Measurements from ENCODE around the gene DCHS1.
A peak's percentile ranks its signal among the peaks of the same experiment; 100 is the strongest.
"Not testable (repeated sequence)": the region's sequence is repeated elsewhere in the genome, so short reads cannot be mapped to it uniquely, and the experiment has no call there.

The DCHS1 gene, protein sequence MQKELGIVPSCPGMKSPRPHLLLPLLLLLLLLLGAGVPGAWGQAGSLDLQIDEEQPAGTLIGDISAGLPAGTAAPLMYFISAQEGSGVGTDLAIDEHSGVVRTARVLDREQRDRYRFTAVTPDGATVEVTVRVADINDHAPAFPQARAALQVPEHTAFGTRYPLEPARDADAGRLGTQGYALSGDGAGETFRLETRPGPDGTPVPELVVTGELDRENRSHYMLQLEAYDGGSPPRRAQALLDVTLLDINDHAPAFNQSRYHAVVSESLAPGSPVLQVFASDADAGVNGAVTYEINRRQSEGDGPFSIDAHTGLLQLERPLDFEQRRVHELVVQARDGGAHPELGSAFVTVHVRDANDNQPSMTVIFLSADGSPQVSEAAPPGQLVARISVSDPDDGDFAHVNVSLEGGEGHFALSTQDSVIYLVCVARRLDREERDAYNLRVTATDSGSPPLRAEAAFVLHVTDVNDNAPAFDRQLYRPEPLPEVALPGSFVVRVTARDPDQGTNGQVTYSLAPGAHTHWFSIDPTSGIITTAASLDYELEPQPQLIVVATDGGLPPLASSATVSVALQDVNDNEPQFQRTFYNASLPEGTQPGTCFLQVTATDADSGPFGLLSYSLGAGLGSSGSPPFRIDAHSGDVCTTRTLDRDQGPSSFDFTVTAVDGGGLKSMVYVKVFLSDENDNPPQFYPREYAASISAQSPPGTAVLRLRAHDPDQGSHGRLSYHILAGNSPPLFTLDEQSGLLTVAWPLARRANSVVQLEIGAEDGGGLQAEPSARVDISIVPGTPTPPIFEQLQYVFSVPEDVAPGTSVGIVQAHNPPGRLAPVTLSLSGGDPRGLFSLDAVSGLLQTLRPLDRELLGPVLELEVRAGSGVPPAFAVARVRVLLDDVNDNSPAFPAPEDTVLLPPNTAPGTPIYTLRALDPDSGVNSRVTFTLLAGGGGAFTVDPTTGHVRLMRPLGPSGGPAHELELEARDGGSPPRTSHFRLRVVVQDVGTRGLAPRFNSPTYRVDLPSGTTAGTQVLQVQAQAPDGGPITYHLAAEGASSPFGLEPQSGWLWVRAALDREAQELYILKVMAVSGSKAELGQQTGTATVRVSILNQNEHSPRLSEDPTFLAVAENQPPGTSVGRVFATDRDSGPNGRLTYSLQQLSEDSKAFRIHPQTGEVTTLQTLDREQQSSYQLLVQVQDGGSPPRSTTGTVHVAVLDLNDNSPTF (N-terminal part only)

DNA sequence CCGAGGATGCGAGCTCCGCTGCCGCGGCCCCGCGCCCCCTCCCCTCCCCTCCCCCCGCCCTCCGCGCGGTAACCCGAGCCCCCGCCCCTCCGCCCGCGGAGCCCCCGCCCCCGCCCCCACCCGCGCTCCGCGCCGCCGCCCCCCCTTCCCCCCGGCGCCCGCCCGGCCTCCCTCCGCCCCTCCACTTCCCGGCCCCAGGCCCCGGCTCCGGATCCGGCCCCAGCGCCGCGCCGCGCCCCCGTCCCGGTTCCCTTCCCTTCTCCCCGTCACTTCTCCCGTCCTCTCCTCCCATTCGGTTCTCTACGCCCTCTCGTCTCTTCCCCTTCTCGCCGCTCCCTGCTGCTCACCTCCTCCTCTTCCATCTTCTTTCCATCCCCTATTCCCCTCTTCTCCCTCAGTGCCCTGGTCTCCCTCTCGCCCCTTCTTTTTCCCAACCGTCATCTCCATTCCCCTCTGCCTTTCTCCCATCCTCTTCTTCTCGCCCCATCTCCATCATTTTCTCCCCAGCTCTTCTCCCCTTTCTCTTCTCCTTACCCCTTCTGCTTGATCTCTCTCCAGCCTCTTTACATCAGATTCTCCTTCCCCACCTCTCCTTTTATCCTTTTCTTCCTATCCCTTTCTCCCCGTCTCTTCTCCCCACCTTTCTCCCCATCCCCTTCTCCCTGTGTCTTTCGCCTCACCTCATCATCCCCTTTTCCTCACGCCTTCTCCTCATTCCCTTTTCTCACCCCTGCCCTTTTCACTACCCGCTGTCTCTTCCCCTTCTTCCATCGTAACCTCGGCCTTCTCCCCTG is at the start of gene DCHS1:
DCHS1 (minus strand) TSS at position 20 of the 794 bp plus-strand sequence. CDS start 14,196 bp downstream, outside the sequence.
- DNase-seq (ENCODE audit: low spot score): no peak
- H3K4me3 Mint-ChIP-seq: peak within 1 kb of the TSS; percentile 68
- H3K36me3 Mint-ChIP-seq (ENCODE audit: low read depth): no peaks in the 10 kb centered on the region
- H3K4me1 Mint-ChIP-seq (ENCODE audit: low read depth): peaks cover 3% of the 10 kb centered on the region
- H3K9me3 Mint-ChIP-seq: no peaks in the 10 kb centered on the region
- H3K27me3 Mint-ChIP-seq (ENCODE audit: low read depth): peaks cover 18% of the 10 kb centered on the region
- no peak within 1 kb of the TSS for H3K27ac Mint-ChIP-seq

DNA sequence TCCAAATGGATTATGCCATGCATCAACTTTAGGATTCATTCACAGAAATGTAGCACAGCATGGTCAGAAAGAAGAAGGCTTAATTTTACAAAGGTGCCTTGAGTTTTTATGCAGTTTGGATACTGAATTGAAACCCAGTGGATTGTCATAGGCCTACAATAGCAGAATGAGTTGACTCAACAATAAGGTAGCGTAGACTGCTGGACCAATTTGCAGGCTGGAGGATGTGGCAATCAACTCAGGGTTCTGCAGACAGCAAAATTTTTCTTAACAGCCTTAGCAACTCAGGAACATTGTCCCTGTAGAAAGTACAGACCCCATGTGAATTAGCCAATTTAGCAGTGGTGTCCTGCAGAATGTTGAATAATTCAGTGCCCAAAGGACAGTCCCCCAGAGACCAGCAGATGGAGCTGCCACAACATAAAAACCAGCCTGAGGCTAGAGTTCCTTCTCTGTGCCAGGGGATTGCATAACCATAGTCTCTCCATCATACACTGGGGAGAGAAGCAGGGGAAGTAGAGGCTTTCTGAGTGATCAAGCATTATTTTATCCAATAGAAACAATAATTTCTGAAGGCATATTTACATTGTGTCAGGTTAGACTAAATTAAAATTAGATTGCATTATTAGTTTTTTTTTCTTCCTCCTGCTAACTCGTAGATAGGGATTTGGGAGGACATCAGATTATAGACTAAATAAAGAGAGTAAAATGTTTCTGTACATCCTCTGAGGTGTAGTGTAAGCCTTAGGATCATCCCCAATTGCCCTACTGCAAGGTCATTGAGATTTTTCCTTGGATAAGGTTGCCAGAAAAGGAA is 47.8 kb upstream of the DCHS1 start:
- Mint-ChIP-seq H3K27me3 (ENCODE audit: low read depth) (no peaks in the 10 kb centered on the region), H3K9me3 (no peaks in the 10 kb centered on the region), H3K27ac (no peak overlapping the region), H3K4me3 (no peak overlapping the region), H3K4me1 (ENCODE audit: low read depth) (peaks cover 7% of the 10 kb centered on the region), H3K36me3 (ENCODE audit: low read depth) (peaks cover 6% of the 10 kb centered on the region)
- no peak for DNase-seq (ENCODE audit: low spot score)

DNA sequence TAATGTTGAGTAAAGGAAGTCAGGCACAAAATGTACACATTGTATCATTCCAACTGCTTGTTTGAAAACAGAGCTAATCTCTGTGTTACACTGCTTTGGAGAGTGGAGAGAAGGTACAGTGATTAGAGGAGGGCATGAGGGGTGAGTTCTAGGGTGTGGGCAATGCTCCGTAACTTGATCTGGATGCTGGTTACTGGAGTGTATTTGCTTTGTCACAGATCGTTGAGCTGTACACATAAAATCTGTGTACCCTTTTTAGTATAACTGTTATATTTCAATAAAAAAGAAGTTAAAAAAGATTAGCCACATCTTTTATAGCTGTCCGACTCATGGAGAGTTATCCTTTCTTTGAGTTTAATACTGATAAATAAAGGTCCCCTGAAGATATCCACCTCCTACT is 46.3 kb upstream of the DCHS1 start:
- not testable (repeated sequence) for H3K4me1 Mint-ChIP-seq (ENCODE audit: low read depth); H3K9me3 Mint-ChIP-seq; H3K36me3 Mint-ChIP-seq (ENCODE audit: low read depth); H3K27ac Mint-ChIP-seq; DNase-seq (ENCODE audit: low spot score); H3K27me3 Mint-ChIP-seq (ENCODE audit: low read depth); H3K4me3 Mint-ChIP-seq

DNA sequence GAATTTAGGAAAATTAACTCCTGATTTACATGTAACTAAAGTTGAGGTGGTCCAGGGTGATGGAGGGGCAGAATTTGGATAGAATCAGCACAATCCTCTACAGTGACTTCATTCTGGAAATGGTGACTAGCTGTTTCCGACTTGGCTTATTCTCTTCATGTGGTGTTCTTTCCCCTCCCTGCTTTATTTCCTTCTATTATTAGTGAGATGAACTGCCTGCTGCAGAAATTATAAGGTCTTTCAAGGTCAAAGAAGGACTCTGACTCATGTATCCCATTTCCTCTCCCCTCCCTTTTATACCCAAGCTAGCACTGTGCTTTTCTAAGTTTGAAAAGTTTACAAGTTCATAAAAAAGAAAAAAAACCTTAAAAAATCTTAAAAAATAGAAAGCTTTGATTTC is 39.8 kb upstream of the DCHS1 start:
- H3K36me3 Mint-ChIP-seq (ENCODE audit: low read depth): peaks cover 7% of the 10 kb centered on the region
- no peaks in the 10 kb centered on the region for H3K27me3 Mint-ChIP-seq (ENCODE audit: low read depth)
- DNase-seq (ENCODE audit: low spot score): no peak
- H3K9me3 Mint-ChIP-seq: no peaks in the 10 kb centered on the region
- H3K27ac Mint-ChIP-seq: no peak overlapping the region
- H3K4me1 Mint-ChIP-seq (ENCODE audit: low read depth): peaks cover 18% of the 10 kb centered on the region
- H3K4me3 Mint-ChIP-seq: no peak overlapping the region

DNA sequence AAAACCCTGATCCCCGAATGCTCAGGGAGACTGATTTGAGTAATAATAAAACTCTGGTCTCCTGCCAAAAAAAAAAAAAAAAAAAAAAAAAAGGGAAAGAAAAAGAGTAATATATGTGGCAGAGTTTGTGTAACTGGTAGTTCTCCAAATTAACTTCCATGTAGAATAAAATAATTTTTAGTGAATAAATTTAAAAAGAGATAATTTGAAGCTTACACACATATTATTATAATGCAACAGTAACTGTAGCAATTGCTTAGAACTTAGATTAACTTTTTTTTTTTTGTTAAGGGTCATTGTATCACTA is 38.6 kb upstream of the DCHS1 start:
- Mint-ChIP-seq H3K36me3 (ENCODE audit: low read depth) (peaks cover 10% of the 10 kb centered on the region), H3K4me1 (ENCODE audit: low read depth) (peaks cover 18% of the 10 kb centered on the region), H3K27me3 (ENCODE audit: low read depth) (no peaks in the 10 kb centered on the region), H3K4me3 (peak overlapping the region; percentile 54), H3K27ac (peak overlapping the region; percentile 74), H3K9me3 (no peaks in the 10 kb centered on the region)
- no peak for DNase-seq (ENCODE audit: low spot score)

DNA sequence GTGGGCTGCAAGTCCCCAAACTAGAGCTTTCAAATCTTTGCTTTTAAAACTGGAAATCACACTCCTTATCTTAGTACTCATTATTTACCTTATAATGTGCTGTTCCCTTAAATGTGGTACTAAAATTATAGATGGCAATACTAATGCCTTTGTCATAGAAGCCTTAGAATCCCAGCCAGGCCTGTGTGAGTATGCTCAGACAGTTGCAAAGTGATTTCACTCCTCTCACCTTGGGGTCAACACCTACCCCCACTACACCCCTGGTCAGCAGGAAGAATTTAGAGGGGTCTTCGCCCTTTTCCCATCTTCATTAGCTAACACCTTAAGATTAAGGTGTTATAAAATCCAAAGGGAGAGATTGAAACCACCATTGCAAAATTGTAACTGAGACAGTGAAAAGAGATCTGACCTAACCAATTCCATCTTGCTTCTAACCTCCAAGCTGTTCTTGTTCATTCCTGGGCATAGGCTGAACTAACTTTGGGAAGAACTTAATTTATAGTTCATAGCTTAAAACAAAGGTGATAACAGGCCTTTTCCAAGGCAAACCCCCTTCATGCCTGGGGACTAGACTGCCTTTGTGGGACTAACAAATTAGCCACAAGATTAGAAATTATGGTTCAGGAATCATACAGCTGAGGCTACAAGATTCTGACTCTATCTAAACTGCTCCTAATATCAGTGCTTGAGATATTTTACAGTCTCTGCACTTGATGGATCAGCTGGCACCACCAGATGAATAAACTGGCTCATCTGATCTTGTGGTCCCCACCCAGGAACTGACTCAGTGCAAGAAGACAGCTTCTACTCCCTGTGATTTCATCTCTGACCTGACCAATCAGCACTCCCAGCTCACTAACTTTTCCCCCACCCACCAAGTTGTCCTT is 38.0 kb upstream of the DCHS1 start:
- peak overlapping the region; percentile 74 for H3K27ac Mint-ChIP-seq
- H3K36me3 Mint-ChIP-seq (ENCODE audit: low read depth): peaks cover 10% of the 10 kb centered on the region
- no peaks in the 10 kb centered on the region for H3K27me3 Mint-ChIP-seq (ENCODE audit: low read depth)
- peak; percentile 78 for DNase-seq (ENCODE audit: low spot score)
- H3K9me3 Mint-ChIP-seq: no peaks in the 10 kb centered on the region
- H3K4me1 Mint-ChIP-seq (ENCODE audit: low read depth): peaks cover 18% of the 10 kb centered on the region
- H3K4me3 Mint-ChIP-seq: peak overlapping the region; percentile 54

DNA sequence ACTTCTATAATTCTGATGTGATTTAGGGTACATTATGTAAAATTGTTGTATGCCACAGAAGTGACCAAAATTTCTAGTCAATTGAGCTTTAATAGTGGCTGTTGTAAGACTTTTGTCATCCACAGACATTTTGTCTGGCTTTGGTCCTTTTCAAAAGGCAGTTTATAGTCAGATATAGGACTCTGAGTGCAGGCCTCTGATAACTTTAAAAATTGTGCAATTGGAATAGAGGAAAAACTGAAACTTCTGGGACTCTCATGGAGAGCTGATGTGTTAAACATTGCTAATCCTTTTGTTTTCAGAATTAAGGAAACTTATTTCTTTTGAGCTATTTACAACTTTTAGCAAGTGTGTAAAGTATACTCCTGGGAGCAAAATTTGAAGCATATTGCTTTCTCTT is 36.5 kb upstream of the DCHS1 start:
- no peak for DNase-seq (ENCODE audit: low spot score)
- H3K4me3 Mint-ChIP-seq: no peak overlapping the region
- H3K27me3 Mint-ChIP-seq (ENCODE audit: low read depth): no peaks in the 10 kb centered on the region
- peaks cover 7% of the 10 kb centered on the region for H3K36me3 Mint-ChIP-seq (ENCODE audit: low read depth)
- H3K4me1 Mint-ChIP-seq (ENCODE audit: low read depth): peaks cover 18% of the 10 kb centered on the region
- no peak overlapping the region for H3K27ac Mint-ChIP-seq
- no peaks in the 10 kb centered on the region for H3K9me3 Mint-ChIP-seq

DNA sequence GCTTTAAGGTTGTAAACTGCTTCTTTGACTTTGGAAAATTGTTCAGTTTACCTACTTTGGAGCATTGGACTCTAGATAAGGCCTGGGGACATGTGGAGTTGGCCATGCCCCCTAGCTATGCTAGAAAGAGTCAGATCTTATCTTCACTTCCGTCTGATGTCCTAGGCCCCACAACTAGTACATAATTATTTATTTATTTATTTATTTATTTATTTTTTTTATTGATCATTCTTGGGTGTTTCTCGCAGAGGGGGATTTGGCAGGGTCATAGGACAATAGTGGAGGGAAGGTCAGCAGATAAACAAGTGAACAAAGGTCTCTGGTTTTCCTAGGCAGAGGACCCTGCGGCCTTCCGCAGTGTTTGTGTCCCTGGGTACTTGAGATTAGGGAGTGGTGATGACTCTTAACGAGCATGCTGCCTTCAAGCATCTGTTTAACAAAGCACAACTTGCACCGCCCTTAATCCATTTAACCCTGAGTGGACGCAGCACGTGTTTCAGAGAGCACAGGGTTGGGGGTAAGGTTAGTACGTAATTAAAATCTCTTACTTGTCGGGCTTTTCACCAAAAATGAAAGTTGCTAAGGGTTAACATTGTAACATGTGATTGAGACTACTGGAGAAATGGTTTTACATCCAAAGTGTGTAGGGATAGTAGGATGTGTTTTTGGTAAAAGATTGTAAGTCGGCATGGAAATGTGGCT is 35.0 kb upstream of the DCHS1 start:
- not testable (repeated sequence) for H3K9me3 Mint-ChIP-seq; H3K36me3 Mint-ChIP-seq (ENCODE audit: low read depth); H3K4me3 Mint-ChIP-seq; DNase-seq (ENCODE audit: low spot score); H3K27me3 Mint-ChIP-seq (ENCODE audit: low read depth); H3K27ac Mint-ChIP-seq
- peaks cover 18% of the 10 kb centered on the region for H3K4me1 Mint-ChIP-seq (ENCODE audit: low read depth)

DNA sequence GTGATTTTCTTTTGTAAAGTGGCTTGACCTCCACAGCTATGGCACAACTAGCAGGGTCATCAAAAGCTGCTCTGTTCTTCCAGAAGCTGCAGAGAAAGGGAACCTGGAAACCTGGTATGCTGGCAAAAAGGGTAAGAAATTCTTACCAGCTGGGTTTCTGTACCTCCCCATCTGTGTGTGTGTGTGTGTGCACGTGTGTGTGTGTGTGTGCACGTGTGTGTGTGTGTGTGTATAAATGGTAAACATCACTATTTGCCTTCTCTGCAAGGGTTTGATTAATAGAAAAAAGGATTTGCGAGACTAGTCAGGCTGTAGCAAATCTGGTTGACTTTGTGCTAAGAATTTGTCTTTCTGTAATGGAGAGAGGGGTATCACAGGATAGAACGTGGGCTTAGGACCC is 32.3 kb upstream of the DCHS1 start:
- no peak overlapping the region for H3K4me3 Mint-ChIP-seq
- H3K27me3 Mint-ChIP-seq (ENCODE audit: low read depth): no peaks in the 10 kb centered on the region
- H3K36me3 Mint-ChIP-seq (ENCODE audit: low read depth): peaks cover 6% of the 10 kb centered on the region
- H3K4me1 Mint-ChIP-seq (ENCODE audit: low read depth): peaks cover 4% of the 10 kb centered on the region
- no peak overlapping the region for H3K27ac Mint-ChIP-seq
- H3K9me3 Mint-ChIP-seq: no peaks in the 10 kb centered on the region
- no peak for DNase-seq (ENCODE audit: low spot score)

DNA sequence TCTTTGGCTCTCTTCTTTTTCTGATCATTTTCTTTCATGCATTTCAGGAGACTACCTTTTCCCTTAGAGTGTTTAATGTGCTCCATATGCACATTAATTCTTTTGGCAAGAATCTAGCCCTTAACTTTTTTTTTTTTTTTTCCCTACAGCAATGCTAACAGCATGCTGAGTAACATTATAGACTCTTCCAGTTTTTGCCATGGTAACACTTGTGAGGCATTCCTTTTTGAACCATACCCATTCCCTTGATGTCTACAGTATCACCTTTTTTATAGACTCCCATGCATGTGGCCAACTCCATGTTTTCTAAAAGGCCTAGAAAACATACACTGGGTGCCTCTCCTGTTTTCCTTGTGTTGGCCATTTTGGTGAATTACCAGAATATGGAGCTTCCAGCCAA is 30.4 kb upstream of the DCHS1 start:
- DNase-seq (ENCODE audit: low spot score): no peak
- Mint-ChIP-seq H3K4me3 (no peak overlapping the region), H3K4me1 (ENCODE audit: low read depth) (peaks cover 12% of the 10 kb centered on the region), H3K27me3 (ENCODE audit: low read depth) (no peaks in the 10 kb centered on the region), H3K36me3 (ENCODE audit: low read depth) (peaks cover 18% of the 10 kb centered on the region), H3K9me3 (no peaks in the 10 kb centered on the region), H3K27ac (no peak overlapping the region)

DNA sequence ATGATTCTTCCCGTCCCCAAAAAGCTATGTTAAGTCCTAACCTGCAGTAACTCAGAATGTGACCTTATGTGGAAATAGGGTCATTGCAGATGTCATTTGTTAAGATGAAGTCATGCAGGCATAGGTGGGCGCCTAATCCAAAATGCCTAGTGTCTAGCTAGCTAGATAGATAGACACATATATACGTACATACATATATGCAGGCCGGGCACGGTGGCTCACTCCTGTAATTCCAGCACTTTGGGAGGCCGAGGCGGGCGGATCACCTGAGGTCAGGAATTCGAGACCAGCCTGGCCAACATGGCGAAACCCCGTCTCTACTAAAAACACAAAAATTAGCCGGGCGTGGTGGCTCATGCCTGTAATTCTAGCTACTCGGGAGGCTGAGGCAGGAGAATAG is 28.5 kb upstream of the DCHS1 start:
- peaks cover 16% of the 10 kb centered on the region for H3K4me1 Mint-ChIP-seq (ENCODE audit: low read depth)
- peak overlapping the region; percentile 97 for H3K4me3 Mint-ChIP-seq
- H3K9me3 Mint-ChIP-seq; DNase-seq (ENCODE audit: low spot score); H3K27me3 Mint-ChIP-seq (ENCODE audit: low read depth): not testable (repeated sequence)
- H3K36me3 Mint-ChIP-seq (ENCODE audit: low read depth): peaks cover 29% of the 10 kb centered on the region
- H3K27ac Mint-ChIP-seq: peak overlapping the region; percentile 50

Measured in T-helper 2 cell treated with Interferon-gamma antibody and Interleukin-4, amounts not matched to agents 5 μg/mL and 100 μg/mL, for 36 hours (primary cell).